ENCODE measurements around the gene ZNF92.
"Not testable (repeated sequence)": the region's sequence is repeated elsewhere in the genome, so short reads cannot be mapped to it uniquely, and the experiment has no call there.

- not testable (repeated sequence) for TF ChIP-seq NFYB (CRISPR knock-in tag; conservative IDR thresholded peaks at IDR 0.05; ENCODE audit: low read depth); CTCF (IDR thresholded peaks at IDR 0.05)
These were observed 25.0 kb downstream of the ZNF92 start for GRCh38 chr7:65398671-65399070.

Measured in WTC11 (cell line).